Frontal cortex (tissue), 4 donors: ENCODE results near the gene ADCY2. TPM values are rescaled to one million over a fixed set of nuclear protein-coding genes. Genes with fewer than 3 reads are reported as not detected.

Experiments
- DNase-seq, 2 donors: peaks; one replicate each; pipeline ENCODE4 v3.0.0; 2012; ENCODE audit warnings: low spot score in 2 of 2
- FAIRE-seq: peaks from 2 replicates; lab custom pipeline; 2012; peaks lifted over from hg19 to GRCh38; lab: Jason Lieb, UNC
- total RNA-seq: library from RNA; depleted of rRNA; stranded (reverse); fragments of >200 nt; gene quantifications from one replicate; pipeline ENCODE4 v1.2.3, GENCODE V29; 2014
- donor health status: control.
- donor health status: control.
- donor health status: control.

ADCY2 gene
- total RNA-seq, 1 donor from 2014 or later = 20.4 TPM

- DNase-seq (no peak), FAIRE-seq (no peak)
Measured at GRCh38 chr5:7434914-7435313, 39.0 kb downstream of the ADCY2 start.

DNA sequence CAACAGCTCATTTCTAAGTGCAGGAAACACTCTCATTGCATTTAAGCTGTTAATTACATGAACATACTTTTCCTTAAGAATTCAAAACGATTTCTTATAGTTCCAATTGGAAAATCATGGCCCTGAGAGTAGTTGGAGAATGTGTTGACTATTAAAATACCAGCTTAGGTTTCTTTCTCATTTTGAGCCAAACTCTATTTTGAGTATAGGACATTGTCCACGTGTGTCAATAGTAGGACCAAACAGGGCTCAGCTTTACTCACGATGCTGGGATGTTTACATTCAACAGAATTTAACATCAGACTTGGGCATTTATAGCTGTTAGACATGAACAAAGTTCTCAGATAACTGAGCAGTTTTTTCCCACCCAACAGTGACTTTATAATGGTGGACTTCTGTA is 39.6 kb downstream of the ADCY2 start:
- FAIRE-seq = no peak
- no peak for DNase-seq

- no peak for FAIRE-seq
- no peak for DNase-seq
Measured at GRCh38 chr5:7436521-7436920, 40.6 kb downstream of the ADCY2 start.

DNA sequence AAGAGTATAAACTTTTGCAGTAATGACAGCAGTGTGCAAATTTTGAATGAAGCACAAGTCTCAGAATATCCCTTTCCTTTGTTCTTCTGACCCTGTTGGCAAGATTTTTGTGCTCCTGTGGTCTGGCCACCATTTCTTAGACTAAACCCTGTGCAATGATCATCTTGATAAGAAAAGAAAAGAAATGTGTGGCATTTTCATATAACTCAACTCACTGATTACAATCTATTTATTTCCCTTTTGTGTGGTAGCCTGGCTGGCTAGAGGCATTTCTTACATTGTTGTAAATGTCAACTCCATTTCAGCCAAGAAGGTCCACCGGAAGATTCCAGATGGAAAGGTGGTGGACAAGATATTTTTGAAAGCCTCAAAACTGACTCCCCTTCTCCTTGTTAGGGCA is 41.9 kb downstream of the ADCY2 start:
- DNase-seq (no peak), FAIRE-seq (no peak)

DNA sequence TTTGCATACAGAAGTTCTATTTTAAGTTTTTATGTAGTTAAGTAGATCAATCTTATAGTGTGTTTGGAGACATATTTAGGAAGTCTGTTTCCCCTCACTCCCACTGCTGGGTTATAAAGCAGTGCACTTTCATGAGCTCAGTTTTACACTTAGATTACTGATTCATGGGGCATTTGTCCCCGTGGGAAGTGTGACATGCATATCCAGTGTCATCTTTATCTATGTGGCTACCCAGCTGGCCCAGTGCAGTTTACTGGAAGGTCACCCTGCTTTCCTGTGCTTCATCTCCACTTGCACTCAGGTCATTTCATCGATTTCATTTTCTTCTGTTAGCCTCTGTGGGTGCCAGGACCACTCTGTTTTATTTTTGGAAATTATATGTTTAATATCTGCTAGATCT is 49.1 kb downstream of the ADCY2 start:
- FAIRE-seq (no peak), DNase-seq (no peak)

GRCh38 chr5:7445831-7446230 is 49.9 kb downstream of the ADCY2 start:
- no peak for FAIRE-seq
- no peak for DNase-seq

GRCh38 chr5:7446913-7447312 is 51.0 kb downstream of the ADCY2 start:
- DNase-seq (no peak), FAIRE-seq (no peak)

GRCh38 chr5:7453947-7454346 is 58.0 kb downstream of the ADCY2 start:
- no peak for DNase-seq
- FAIRE-seq = no peak

GRCh38 chr5:7456206-7456605 is 60.3 kb downstream of the ADCY2 start:
- no peak for DNase-seq

GRCh38 chr5:7461371-7461770 is 65.4 kb downstream of the ADCY2 start:
- no peak for FAIRE-seq

More at GRCh38 chr5:7456206-7456605, 60.3 kb downstream of the ADCY2 start:
- no peak for FAIRE-seq

GRCh38 chr5:7462758-7463157 is 66.8 kb downstream of the ADCY2 start:
- DNase-seq (no peak), FAIRE-seq (no peak)

More at GRCh38 chr5:7461371-7461770, 65.4 kb downstream of the ADCY2 start:
- DNase-seq = no peak

DNA sequence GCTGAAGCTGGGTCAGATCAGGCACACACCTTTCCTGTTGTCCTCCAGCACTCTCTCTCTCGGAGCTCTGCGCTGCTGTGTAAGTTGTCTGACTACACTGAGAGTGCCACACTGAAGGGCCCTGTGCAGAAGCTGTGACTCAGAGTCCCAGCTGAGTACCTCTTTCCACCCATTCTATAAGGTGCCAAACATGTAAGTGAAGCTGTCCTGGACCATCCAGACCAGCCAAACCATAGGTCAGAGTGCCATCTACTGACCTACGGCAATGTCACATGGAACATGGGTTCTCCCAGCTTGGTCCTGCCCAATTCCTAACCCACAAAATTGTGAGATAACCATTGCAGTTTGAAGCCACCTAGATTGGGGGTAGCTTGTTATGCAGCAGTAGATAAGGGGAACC is 68.2 kb downstream of the ADCY2 start:
- FAIRE-seq (no peak), DNase-seq (no peak)

- FAIRE-seq = no peak
- DNase-seq = no peak
Measured at GRCh38 chr5:7467179-7467578, 71.2 kb downstream of the ADCY2 start.

DNA sequence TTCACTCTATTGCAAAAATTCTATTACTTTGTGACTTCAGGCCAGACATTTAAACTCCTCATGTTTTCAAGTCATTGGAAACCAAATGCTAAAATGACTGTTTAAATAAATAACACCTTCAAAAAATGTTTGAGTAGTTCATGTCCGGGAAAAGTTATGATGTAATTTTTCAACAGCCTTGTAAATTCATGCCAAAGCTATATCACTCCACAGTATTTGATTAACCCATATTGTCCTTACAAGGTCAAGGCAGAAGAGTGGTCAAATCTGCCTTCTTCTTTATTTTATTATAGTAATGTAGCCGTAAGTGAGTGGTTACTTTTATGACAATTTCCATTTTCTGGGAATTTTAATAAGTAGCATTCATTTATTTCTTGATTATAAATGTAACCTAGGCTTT is 72.8 kb downstream of the ADCY2 start:
- DNase-seq = no peak
- FAIRE-seq = no peak

DNA sequence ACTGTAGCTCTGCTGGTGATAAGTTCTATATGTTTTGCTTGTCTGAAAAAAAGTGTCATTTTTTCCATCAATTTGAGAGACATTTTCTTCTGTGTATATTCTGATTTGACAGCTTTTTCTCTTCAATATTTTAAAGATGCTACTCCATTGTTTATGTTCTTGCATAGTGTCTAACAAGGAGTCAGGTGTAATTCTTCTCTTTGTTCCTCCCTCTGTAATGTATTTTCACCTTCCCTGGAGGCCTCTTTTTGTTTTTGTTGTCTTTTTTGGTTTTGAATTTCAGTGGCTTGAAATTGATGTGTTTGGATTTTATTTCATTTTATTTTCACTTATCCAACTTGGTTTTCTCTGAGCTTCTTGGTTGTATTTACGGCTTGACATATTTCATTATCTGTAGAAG is 75.8 kb downstream of the ADCY2 start:
- FAIRE-seq (no peak), DNase-seq (no peak)

- no peak for FAIRE-seq
Measured at GRCh38 chr5:7473115-7473514, 77.2 kb downstream of the ADCY2 start.

GRCh38 chr5:7473668-7474215 is 77.8 kb downstream of the ADCY2 start:
- no peak for DNase-seq
- no peak for FAIRE-seq

More at GRCh38 chr5:7473115-7473514, 77.2 kb downstream of the ADCY2 start:
- no peak for DNase-seq

GRCh38 chr5:7474821-7475403 is 79.0 kb downstream of the ADCY2 start:
- DNase-seq (no peak), FAIRE-seq (no peak)

- DNase-seq (no peak), FAIRE-seq (peak; percentile 13)
Measured at GRCh38 chr5:7478459-7478858, 82.5 kb downstream of the ADCY2 start.

- DNase-seq = no peak
- FAIRE-seq = no peak
Measured at GRCh38 chr5:7488734-7489133, 92.8 kb downstream of the ADCY2 start.

DNA sequence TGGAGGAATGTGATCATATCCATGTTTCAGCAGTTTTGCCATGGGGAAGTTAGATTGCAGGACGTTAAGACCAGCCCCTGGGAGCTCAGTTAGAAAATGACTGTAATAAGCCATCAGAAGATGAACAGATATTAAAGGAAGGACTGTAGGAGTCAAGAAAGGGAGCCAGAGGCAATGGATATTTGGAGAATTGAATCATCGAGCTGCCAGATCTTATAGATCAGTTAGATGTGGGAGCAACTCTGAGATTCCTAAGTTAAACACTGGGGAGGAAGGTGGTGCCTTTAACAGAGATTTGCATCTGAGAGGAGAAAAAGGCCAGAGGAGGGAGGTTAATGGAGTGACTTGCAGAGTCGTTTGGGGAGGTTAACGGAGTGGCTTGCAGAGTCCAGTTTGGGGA is 96.4 kb downstream of the ADCY2 start:
- FAIRE-seq (no peak), DNase-seq (no peak)

DNA sequence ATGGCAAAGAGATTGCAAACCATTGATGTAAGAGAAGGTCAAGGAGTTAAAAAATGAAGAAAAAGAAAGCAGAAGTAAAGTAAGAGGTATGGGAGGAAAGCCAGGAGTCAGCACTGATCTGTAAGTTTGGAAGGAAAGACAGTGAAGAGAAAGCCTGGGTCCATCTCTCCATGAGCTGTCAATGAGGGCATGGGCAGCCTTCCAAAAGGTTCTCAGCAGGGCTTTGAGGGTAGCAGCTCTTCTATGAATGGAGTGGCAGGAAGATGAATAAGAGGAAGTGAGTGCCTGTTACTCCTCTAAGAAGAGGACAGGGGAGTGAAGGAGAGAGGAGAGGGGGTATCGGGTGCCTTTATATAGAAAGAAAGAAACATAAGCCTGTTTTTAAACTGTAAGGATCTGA is 97.1 kb downstream of the ADCY2 start:
- FAIRE-seq = no peak
- no peak for DNase-seq
